Mucosa of descending colon (tissue), 3 donors: ENCODE data around the gene NPY. TPM values are rescaled to one million over a fixed set of nuclear protein-coding genes. Genes with fewer than 3 reads are reported as not detected.
"Not testable (repeated sequence)": the region's sequence is repeated elsewhere in the genome, so short reads cannot be mapped to it uniquely, and the experiment has no call there.

Experiments used
- ATAC-seq: fragments of 200-7000 bp; cut with Tn5 transposase; one replicate; pipeline ENCODE4 v1.9.1; 2020; ENCODE audit warnings: mild to moderate bottlenecking, moderate library complexity
- DNase-seq, 3 donors: peaks; one replicate each; pipeline ENCODE4 v3.0.0-alpha.2; 2020
- H3K36me3 ChIP-seq: fragments of 200-600 bp; one replicate; pipeline ENCODE4 v1.8.0; 2021; ENCODE audit warnings: low read depth, mild to moderate bottlenecking
- H3K4me1 ChIP-seq: fragments of 200-600 bp; one replicate; pipeline ENCODE4 v1.8.0; 2021; ENCODE audit warnings: low read depth, mild to moderate bottlenecking
- H3K4me3 ChIP-seq: fragments of 200-600 bp; one replicate; pipeline ENCODE4 v1.8.0; 2021; ENCODE audit warnings: mild to moderate bottlenecking
- H3K9me3 ChIP-seq: fragments of 200-600 bp; one replicate; pipeline ENCODE4 v1.8.0; 2021; ENCODE audit warnings: mild to moderate bottlenecking
- intact Hi-C, 2 donors: fragments of 100-400 bp; cut with DNase I in 1 of 2; cut with micrococcal nuclease in 1 of 2; formaldehyde crosslinking; loops; one replicate each; pipeline versions ENCODE4 v1.11.0 to v1.11.1; 2022; cut with DNase I, micrococcal nuclease
- total RNA-seq, 3 donors: library from RNA; stranded (reverse); fragmentation: NEBNext Ultra II Directional in 2 of 3; extraction: Animal tissue kit (Norgen Biotek cat#: 25700) in 2 of 3; gene quantifications; one replicate each; pipeline versions ENCODE4 v1.2.1 to v1.2.4, GENCODE V29; 2021 to 2023
- TF ChIP-seq, protein P1 (sequence below): fragments of 200-600 bp; IDR thresholded peaks from one replicate; pipeline ENCODE4 v1.8.0; 2022; ENCODE audit warnings: antibody characterized with exemption, mild to moderate bottlenecking
- donor health status: DM: no; HTN: no; CAD: no; lungs with moderate emphysema.
- donor health status: DM: no; HTN: no; CAD: no.
- donor health status: DM: no; HTN: yes; CAD: no.

NPY gene
- total RNA-seq, 3 donors from 2014 or later, result 0.55 to 0.75 TPM; not detected in 1

DNA sequence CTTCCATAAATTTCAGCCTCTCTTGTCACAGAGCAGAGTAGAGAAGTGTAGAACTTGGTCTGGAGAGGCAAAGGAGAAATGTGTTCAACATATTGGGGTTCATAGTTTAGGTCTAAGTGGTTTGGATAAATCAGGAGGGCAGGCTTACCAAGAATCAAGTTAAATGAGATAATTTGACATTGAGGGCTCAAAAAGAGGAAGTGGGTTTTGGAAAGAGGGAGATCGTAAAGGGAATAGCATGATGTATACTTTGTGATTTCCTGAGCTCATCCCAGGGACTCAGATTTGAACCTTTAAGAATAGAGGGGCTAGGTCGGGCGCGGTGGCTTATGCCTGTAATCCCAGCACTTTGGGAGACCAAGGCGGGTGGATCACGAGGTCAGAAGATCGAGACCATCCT is 34.7 kb upstream of the NPY start:
- Histone ChIP-seq H3K36me3 (no peaks in the 10 kb centered on the region), H3K9me3 (peaks cover 4% of the 10 kb centered on the region), H3K4me1 (no peaks in the 10 kb centered on the region), H3K4me3 (no peak overlapping the region)
- no peak for DNase-seq
- TF ChIP-seq, protein P1, sequence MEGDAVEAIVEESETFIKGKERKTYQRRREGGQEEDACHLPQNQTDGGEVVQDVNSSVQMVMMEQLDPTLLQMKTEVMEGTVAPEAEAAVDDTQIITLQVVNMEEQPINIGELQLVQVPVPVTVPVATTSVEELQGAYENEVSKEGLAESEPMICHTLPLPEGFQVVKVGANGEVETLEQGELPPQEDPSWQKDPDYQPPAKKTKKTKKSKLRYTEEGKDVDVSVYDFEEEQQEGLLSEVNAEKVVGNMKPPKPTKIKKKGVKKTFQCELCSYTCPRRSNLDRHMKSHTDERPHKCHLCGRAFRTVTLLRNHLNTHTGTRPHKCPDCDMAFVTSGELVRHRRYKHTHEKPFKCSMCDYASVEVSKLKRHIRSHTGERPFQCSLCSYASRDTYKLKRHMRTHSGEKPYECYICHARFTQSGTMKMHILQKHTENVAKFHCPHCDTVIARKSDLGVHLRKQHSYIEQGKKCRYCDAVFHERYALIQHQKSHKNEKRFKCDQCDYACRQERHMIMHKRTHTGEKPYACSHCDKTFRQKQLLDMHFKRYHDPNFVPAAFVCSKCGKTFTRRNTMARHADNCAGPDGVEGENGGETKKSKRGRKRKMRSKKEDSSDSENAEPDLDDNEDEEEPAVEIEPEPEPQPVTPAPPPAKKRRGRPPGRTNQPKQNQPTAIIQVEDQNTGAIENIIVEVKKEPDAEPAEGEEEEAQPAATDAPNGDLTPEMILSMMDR, result no peak
- intact Hi-C loops, result no loop called here
- ATAC-seq, result no peak

DNA sequence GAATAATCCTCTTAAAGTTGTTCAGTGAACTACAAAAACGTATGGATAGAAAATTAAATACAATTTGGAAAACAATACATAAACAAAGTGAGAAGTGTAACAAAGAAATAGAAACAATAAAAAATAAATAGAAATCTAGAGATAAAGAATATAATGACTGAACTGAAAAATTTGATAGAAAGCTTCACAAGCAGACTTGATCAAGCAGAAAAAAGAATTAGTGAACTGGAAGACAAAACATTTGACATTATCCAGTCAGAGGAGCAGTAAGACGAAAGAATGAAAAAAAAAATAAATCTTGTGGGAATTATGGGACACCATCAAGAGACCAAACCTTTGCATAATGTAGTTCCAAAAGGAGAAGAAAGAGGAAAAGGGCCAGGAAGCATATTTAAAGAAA is 32.4 kb upstream of the NPY start:
- H3K9me3 ChIP-seq, result peaks cover 4% of the 10 kb centered on the region
- ATAC-seq (no peak), DNase-seq (no peak)
- intact Hi-C loops, result no loop called here
- no peak overlapping the region for H3K4me3 ChIP-seq
- H3K4me1 ChIP-seq, result no peaks in the 10 kb centered on the region
- TF ChIP-seq, protein P1, result no peak
- no peaks in the 10 kb centered on the region for H3K36me3 ChIP-seq

DNA sequence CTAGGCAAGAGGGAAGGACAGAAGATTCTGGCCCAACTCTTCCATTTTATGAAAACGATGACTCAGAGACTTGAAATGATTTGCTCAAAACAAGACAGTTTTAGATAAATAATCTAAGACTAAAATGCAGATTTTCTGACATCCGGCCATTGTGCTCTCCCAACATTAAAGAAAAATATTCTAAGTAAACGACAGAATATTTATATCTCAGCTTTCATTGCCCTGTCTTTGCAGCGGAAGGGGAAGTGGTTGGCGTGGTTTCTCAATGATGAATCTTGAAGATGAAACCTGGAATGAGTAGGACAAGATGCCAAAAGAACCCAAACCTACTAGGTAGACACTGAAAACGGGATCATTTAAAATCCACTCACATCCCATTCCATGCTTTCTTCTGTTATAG is 28.9 kb upstream of the NPY start:
- Histone ChIP-seq H3K4me3 (no peak overlapping the region), H3K4me1 (no peaks in the 10 kb centered on the region), H3K36me3 (no peaks in the 10 kb centered on the region), H3K9me3 (peaks cover 4% of the 10 kb centered on the region)
- intact Hi-C loops, result no loop called here
- DNase-seq (no peak), ATAC-seq (no peak)
- TF ChIP-seq, protein P1, result no peak

DNA sequence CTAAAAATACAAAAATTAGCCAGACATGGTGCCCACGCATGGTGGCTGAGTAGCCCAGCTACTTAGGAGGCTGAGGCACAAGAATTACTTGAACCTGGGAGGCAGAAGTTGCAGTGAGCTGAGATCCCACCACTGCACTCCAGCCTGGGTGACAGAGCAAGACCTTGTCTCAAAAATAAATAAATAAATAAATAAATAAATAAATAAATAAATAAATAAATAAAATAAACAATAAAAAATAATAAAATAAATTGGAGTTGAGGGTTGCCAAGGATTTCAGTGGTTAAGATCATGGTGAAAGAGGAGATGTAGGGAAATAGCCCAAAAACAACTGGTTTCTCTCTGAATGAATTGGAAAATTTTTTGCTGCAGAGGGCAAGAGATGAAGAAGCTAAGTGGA is 25.7 kb upstream of the NPY start:
- intact Hi-C loops, H3K9me3 ChIP-seq, H3K36me3 ChIP-seq, DNase-seq, H3K4me1 ChIP-seq, H3K4me3 ChIP-seq, ATAC-seq: not testable (repeated sequence)

DNA sequence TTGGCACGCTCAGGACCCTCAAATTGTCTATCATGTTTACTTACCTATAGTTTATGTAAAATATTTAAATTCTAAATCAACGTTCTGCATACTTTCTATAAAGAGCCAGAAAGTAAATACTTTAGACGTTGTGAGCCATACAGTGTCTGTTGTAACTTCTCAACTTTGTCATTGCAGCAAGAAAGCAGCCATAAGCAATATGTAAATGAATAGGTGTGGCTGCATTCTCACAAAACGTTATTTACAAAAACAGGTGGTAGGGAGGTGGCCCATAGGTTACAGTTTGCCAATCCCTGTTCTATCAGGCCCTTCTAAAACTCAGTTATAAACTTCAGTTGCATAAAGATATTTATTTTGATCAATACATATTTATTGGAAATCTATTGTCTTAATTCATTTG is 12.1 kb upstream of the NPY start:
- intact Hi-C loops, result no loop called here
- Histone ChIP-seq H3K4me1 (no peaks in the 10 kb centered on the region), H3K4me3 (no peak overlapping the region), H3K36me3 (no peaks in the 10 kb centered on the region), H3K9me3 (no peaks in the 10 kb centered on the region)
- no peak for DNase-seq
- TF ChIP-seq, protein P1, result no peak
- ATAC-seq, result no peak

DNA sequence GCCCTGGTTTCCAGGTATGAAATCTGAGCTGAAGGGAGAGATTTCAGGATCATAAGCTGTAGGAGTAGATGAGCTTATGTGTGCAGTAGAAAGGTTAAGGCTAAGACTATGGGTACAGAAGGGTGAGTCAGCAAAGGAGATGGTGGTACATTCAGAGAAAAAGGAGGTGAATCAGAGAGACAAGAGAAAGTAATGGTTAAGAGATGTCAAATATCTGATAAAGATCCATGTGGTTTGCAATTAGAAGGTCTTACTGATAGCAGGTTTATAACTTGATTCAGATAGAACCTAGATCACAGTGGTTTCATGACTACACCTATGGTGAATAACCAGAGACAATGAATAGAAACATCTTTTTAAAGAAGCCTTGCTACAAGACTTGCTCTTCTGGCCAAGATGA is 4.5 kb upstream of the NPY start:
- intact Hi-C loops, result no loop called here
- H3K4me1 ChIP-seq, result no peaks in the 10 kb centered on the region
- no peaks in the 10 kb centered on the region for H3K36me3 ChIP-seq
- ATAC-seq (no peak), DNase-seq (no peak)
- TF ChIP-seq, protein P1, result no peak
- no peaks in the 10 kb centered on the region for H3K9me3 ChIP-seq
- H3K4me3 ChIP-seq, result no peak overlapping the region
